SIG-M5 treated with dmso at 0.1 percent for 504 hours (cell line): ENCODE results near the gene PSORS1C1.

ENCODE experiments used
- DNase-seq: peaks from one replicate; lab custom pipeline; 2025; ENCODE audit not compliant: unreplicated experiment; lab: John Stamatoyannopoulos, UW

The PSORS1C1 gene

DNA sequence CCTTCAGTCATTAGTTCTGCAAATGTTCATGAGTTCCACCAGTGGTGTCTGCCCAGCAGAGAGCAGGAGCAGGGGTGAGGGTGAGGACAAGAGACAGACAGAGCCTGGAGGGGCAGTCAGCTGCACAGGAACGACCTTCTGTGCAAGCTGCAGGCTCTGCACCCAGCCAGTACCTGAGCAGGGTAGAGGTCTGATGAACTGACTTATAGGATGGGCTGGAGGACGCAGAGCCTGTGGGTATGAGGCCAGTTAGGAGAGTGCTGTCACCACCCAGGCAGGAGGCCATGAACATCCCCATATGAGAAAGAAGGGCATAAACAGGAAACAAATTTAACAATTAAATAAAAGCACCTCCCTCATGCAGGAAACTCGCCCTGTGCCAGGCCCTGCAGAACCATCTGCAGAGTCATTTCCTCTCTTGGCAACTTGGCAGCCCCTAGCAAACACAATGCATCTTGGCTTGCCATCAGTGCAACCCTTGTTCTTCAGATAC is 20.2 kb upstream of the PSORS1C1 start:
- no peak for DNase-seq

- DNase-seq: no peak
Observed at GRCh38 chr6:31096215-31096614, 18.4 kb upstream of the PSORS1C1 start.

DNA sequence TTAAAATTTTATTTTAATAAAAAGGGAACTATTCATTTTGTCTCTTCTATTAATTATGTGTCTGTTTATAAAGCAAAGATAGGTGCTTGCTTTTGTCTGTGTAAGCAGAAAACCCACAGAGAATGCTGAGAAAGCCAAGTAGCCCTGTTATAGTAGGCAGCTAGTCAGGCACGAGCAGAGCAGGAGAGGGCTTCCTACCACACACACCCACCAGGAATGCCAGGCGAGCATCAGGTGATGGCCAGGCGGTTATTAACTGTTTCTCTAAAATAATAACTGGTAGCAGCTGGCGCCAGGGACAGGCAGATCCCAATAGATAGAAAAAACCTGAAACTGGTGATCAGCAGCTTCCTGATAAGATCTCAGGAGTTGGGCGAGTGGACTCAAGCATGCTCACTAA is 17.9 kb upstream of the PSORS1C1 start:
- DNase-seq: no peak

DNA sequence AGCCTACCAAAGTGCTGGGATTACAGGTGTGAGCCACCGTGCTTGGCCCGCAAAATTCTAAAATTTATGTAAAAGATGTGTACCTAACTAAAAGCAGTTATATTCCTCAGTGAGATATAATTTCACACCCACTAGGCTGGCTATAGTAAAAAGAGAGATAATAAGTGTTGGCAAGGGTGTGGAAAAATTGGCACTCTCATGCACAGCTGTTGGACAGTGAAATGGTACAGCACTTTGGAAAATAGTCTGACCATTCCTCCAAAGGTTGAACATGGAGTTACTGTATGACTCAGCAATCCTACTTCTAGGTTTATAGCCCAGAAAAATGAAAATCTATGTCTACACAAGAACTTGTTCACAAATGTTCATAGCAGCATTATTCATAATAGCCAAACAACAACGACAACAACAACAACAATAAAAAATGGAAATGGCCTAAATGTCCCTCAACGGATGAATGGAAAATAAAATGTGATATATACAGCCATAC is 16.1 kb upstream of the PSORS1C1 start:
- DNase-seq: no peak

DNA sequence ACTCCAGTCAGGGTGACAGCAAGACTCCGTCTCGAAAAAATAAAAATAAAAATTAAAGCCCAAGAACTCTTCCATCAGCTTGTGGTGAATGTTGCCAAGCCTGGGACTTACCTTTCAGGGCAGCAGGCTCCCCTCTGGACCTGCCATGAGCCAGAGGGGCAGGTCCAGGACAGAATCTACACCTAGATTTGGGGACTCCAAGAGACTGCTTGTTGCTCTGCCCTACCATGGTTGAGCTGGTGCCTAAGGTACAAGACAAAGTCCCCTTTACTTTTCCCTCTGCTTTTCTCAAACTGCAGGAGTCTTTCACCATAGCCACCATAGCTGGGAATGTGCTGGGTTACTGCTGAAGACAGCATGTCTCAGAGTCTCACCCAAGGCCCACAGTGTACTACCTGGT is 11.5 kb upstream of the PSORS1C1 start:
- DNase-seq: no peak

- DNase-seq: no peak
Observed at GRCh38 chr6:31107052-31107451, 7.5 kb upstream of the PSORS1C1 start.

DNA sequence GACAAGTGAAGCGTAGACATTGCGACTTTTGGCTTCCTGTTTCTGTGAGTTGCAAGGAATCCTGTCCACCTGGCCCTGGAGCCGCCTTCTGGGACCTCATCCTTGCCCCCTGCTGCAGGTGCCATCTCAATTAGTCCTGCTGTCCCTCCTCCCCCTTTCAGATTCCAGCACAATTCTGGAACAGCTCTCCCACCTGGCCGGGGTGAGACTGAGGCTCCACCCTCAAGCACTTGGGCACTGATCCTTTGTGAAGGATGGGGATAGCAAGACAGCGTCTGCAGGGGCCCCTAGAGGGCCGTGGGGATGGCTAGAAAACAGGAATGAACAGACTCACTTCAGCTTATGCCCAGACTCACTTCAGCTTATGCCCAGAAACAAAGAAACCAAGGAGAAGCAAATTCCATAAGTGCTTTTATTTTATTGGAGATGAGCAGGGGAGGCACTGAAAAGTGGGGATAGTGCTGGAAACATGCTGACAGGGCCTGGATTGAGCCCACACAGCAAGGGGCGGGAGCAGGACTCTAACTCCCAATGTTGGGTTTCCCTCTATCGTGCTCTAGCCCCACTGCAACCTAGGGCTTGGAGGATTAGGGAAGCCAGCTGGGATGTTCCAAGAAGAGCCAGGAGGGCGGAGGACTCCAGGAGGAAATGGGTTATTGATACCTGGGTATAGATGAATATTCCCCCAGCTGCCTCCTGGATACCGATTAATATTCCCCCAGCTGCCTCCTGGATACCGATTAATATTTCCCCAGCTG is 3.6 kb upstream of the PSORS1C1 start:
- no peak for DNase-seq

DNA sequence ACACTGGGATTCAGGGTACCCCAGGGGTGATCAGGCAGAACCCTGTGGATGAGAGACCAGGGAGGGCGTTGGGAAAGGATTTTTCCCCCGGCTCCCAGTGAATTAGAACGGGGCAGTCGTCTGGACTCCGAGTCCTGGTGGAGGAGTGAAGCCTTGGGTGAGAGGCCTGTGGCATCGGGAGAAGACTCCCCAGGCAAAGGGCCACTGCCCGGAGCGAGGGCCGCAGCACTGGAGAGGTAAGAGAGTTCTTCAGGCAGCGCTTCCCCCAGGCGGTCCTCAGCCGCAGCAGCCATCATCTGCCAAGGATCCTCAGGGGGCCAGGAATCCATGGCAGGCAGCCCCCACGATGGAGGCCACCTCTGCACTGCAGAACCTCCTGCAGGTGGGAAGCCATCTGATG is 2.9 kb upstream of the PSORS1C1 start:
- DNase-seq: no peak

DNA sequence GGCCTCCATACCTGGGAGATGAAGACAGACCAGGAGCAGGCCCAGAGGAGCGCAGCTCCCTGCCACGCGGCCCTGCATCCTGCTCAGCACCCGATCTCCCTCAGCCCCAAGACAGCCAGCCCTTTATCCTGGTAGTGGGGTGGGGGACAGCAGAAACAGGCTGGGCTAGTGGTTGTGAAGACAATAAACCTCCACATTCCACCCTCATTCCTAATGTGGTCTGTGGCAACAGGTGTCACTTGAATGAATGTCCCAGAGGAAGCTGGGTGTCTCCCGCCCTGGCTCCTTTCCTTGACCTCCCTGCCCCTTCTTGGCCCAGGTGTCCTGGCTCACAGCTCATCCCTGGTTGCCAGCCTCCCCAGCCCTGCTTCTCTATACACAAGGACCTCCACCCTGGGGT is 2.1 kb upstream of the PSORS1C1 start, which contains the start of gene C6orf15:
C6orf15 (minus strand) TSS at position 98 of the 400 bp plus-strand sequence; CDS start at position 78, 20 bp downstream.
- no peak for DNase-seq

DNA sequence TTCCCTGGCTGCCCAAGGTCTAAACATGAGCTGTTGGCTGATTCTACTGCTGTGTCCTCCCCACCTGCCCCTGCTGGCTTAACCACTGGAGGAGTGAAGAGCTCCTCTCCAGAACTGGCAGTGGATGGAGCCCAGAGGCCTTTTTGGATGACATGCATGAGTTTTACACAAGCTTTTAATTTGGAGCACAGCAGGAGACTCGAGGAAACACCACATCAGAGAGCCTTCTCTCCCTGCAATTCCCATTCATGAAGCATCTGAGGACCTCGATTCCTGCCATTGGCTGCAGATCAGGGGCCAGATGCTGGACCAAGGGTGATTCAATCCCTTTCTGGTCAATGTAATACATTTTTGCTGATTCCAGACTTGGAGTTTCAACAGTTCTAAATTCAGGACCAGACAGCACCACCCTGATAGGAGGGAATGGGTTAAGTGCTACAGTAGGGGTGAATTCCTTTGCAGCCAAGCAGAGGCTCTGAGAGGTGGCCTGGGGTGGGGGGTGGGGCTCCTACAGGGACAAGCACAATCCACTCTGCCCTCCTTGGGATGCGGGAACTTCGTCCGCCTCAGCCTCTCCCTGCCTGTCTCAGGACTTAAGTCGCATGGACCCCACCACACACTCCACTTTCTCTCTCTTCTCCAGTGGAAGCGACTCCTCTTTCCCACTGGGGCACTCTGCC is 599 bp upstream of the PSORS1C1 start:
- no peak for DNase-seq

GRCh38 chr6:31114970-31115849 is 610 bp downstream of the PSORS1C1 start:
- peak; percentile 16 for DNase-seq

DNA sequence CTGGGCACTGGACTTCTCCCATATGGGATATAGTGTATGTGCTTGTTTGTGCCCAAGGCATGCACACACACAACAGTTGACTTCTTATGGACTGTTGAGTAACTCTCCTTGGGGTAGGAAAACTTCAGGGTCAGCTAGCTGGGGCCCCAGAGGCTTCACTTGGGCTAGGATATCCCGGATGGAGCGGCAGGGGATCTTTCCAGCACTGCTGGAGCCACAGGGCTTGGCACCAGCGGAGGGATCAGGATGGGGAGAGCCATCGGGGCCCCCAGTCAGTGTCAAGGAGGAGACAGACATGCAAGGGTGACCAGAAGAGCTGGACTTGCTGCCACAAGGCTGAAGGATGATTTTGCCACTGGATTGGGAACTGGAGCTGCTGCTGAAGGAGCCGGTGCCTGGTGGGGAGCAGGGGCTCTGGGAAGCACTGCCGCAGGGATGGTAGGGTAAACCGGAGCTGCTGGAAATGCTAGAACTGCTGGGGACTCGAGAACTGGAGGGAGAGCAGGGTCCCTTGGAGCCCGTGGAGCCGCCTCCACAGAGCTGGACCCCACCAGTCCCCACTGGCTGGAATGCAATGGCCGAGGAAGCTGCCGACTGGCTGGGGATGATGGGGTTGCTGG is 1.5 kb downstream of the PSORS1C1 start:
- DNase-seq: no peak

- DNase-seq: no peak
Observed at GRCh38 chr6:31116661-31117385, 2.2 kb downstream of the PSORS1C1 start.

GRCh38 chr6:31118178-31118577 is 3.6 kb downstream of the PSORS1C1 start:
- no peak for DNase-seq

DNA sequence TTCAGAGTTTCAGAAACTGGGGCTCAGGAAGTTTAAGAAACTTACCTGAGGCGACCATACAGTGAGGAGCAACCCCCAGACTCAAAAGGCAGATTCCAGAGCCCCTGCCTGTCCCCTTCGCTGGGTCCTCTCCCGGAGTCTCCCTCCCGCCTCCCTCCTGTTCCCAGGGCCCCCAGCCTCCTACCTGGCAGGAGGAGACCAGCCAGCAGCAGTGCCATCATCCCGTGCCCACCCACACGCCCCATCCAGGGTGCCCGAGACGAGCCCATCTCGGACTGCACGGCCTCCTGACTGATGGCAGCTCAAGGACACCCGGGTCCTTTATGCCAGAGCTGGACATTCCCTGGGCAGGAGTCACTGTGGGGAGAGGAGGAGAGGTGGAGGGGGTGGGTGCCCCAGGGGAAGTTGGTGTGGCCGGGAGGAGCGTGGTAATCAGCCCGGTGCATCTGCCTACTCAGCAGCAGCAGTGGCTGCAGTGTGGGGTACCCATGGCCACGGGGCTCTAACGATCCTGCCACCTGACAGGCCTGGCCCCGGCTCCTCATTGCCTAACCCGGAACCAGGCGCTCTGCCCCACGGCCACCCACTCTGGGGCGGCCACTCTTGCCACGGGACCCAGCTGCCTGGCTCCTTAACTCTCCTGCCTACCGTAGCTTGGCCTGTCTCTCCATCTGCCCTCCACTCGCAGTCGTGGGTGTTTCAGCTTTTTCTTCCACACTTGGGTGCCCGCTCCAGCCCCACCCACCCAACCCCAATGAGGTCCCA is 5.7 kb downstream of the PSORS1C1 start, which contains the start of gene CDSN:
CDSN (minus strand) TSS at position 296 of the 765 bp plus-strand sequence; CDS start at position 269, 27 bp downstream.
- DNase-seq: no peak

GRCh38 chr6:31121131-31121790 is 6.7 kb downstream of the PSORS1C1 start:
- DNase-seq: no peak

DNA sequence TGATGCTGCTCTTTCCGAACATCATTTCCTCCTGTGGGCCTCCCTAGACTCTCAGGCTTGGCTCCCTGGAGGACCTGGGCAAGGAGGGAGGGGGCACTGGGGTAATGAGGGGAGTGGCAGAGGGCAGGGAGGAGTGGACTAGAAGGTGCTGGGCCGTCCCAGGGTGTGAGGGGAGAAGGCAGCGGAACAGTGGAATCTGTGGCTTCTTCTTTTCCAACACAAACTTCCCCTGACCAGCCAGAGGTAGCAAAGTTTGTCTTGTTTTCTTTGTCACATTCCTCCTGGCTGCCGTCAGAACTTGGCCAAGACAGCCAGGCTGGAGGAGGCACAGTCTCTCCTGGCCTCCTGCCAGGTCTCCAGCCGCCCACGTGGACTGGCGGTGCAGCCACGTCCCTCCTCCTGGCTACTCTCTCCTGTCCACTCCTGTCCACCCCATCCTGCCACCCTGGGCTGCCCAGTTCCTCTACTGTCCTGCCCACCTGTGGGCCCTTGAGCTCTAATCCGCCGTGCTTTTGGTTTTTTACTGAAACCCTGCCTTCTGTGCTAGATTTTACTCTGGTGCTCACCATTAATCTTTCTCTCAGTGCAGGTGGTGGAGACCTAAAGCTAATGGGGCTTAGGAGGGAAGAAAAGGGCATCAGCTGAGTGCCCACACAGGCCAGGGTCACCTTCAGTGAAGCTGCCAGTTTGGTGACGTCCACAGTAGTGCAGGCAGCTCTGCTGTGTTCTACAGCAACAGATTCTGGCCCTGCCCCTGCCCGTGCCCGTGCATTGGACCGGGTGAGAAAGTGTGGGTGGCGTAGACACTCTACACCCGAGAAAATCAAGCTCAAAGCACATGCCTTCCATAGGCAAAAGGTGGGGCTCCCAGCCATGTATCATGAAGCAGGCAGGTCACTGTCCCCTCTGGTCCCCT is 8.4 kb downstream of the PSORS1C1 start:
- peak; percentile 13 for DNase-seq

DNA sequence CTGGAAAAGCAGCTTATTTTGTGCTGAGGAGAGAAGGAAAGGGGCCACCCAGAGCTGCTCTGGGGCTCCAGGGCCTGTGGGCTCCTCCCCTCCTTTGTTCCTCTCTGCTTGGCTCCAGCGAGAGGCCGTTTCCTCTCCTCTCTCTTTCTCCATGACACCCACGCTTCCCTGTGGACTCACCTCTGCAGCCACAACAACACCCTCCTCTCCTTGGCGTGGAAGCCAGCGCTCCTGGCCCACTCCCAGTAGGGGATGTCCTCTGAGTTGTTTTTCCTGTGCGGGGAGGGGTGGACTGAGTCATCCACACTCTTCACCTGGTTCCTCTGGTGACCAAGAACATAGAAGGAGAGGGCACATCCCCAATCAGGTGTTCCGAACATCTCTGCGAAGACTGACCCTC is 10.6 kb downstream of the PSORS1C1 start:
- no peak for DNase-seq
